ENCODE results near the gene CXCR4.

GRCh38 chr2:136107051-136108033 lies 10.6 kb downstream of the CXCR4 start:
- TF ChIP-seq HCFC1 (IDR thresholded peaks at IDR 0.05; ENCODE audit: low read length) (no peak), SREBF1 (IDR thresholded peaks at IDR 0.05; ENCODE audit: low read length) (no peak), YY1 (IDR thresholded peaks at IDR 0.05; ENCODE audit: low read depth, low read length) (no peak), PRDM15 (CRISPR knock-in tag; IDR thresholded peaks at IDR 0.05) (no peak), TBL1XR1 (IDR thresholded peaks at IDR 0.05; ENCODE audit: low read depth, low read length) (no peak), POLR2AphosphoS2 (IDR thresholded peaks at IDR 0.05; ENCODE audit: low read depth, low read length) (no peak), SIN3A (IDR thresholded peaks at IDR 0.05; ENCODE audit: low read depth, low read length) (no peak), RCOR1 (conservative IDR thresholded peaks at IDR 0.05; ENCODE audit: low read depth, low read length) (no peak), EZH2 (IDR thresholded peaks at IDR 0.05; ENCODE audit: borderline replicate concordance, control insufficient read depth, low read depth, low read length) (no peak), IKZF2 (IDR thresholded peaks at IDR 0.05) (no peak), MXI1 (IDR thresholded peaks at IDR 0.05; ENCODE audit: low read depth, low read length) (no peak)
- TF ChIP-seq, protein P1, sequence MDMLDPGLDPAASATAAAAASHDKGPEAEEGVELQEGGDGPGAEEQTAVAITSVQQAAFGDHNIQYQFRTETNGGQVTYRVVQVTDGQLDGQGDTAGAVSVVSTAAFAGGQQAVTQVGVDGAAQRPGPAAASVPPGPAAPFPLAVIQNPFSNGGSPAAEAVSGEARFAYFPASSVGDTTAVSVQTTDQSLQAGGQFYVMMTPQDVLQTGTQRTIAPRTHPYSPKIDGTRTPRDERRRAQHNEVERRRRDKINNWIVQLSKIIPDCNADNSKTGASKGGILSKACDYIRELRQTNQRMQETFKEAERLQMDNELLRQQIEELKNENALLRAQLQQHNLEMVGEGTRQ (IDR thresholded peaks at IDR 0.05; ENCODE audit: borderline replicate concordance, low read depth, low read length): no peak
- TF ChIP-seq, protein P2, sequence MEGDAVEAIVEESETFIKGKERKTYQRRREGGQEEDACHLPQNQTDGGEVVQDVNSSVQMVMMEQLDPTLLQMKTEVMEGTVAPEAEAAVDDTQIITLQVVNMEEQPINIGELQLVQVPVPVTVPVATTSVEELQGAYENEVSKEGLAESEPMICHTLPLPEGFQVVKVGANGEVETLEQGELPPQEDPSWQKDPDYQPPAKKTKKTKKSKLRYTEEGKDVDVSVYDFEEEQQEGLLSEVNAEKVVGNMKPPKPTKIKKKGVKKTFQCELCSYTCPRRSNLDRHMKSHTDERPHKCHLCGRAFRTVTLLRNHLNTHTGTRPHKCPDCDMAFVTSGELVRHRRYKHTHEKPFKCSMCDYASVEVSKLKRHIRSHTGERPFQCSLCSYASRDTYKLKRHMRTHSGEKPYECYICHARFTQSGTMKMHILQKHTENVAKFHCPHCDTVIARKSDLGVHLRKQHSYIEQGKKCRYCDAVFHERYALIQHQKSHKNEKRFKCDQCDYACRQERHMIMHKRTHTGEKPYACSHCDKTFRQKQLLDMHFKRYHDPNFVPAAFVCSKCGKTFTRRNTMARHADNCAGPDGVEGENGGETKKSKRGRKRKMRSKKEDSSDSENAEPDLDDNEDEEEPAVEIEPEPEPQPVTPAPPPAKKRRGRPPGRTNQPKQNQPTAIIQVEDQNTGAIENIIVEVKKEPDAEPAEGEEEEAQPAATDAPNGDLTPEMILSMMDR (IDR thresholded peaks at IDR 0.05 in 2 of 3, conservative IDR thresholded peaks at IDR 0.05 in 1 of 3; ENCODE audit: control insufficient read depth in 2 of 3, extremely low read depth in 1 of 3, insufficient read depth in 1 of 3, low read depth in 3 of 3, low read length in 3 of 3): no peak

Data from GM12878 (cell line).